ENCODE measurements around the gene TNRC18.
"Not testable (repeated sequence)": the region's sequence is repeated elsewhere in the genome, so short reads cannot be mapped to it uniquely, and the experiment has no call there.

TNRC18 gene

GRCh38 chr7:5345671-5346070, 78.0 kb downstream of the TNRC18 start:
- no peak for DNase-seq

DNA sequence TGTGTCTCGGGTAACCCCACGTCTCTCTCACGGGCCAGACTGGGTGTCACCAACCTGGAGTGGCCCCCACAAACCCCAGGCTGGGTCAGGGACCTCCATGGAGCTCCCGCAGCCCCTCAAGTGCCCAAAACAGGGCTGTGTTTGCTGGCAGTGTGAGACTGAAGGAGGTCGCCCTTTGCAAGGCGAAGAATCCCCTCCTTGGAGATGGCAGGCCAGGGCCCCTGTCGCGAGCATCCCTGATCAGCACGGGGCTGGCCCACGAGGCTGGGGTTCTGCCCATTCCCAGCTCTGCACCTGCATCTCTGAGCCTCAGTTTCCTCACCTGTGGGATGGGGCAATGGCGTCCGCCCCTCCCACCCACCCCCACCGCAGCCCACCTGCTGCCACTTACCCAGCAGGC, 78.5 kb downstream of the TNRC18 start:
- DNase-seq, result no peak

- DNase-seq, result no peak
Measured at GRCh38 chr7:5344342-5344741, 79.3 kb downstream of the TNRC18 start.

GRCh38 chr7:5343884-5344283, 79.8 kb downstream of the TNRC18 start:
- no peak for DNase-seq

- DNase-seq, result no peak
Measured at GRCh38 chr7:5342631-5343030, 81.0 kb downstream of the TNRC18 start.

DNA sequence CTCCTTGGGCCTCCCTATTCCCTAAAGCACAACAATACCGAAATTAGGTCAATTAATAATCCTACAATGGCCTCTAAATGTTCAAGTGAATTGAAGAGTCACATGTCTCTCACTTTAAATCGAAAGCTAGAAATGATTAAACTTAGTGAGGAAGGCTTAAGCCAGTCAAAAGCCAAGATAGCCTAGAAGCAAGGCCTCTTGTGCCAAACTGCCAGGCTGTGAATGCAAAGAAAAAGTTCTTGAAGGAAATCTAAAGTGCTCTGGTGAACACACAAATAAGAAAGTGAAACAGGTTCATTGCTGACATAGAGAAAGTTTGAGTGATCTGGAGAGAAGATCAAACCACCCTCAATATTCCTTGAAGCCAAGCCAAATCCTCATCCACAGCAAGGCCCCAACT, 83.7 kb downstream of the TNRC18 start:
- DNase-seq, result no peak

DNA sequence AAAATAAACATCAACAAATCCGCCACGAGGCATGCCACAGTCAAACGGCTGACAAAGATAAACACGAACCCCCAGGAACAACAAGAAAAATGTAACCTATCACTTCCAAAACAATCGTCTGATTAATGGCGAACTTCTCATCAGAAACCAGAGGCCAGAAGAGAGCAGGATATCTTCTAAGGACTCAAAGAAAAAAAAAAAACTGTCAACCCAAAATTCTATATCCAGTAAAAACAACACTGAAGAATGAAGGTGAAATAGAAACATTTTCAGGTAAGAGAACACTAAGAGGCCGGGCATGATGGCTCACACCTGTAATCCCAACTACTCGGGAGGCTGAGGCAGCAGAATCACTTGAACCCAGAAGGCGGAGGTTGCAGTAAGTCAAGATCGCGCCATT, 86.6 kb downstream of the TNRC18 start:
- DNase-seq, result no peak

- no peak for DNase-seq
Measured at GRCh38 chr7:5334671-5335070, 89.0 kb downstream of the TNRC18 start.

GRCh38 chr7:5333121-5334045, 90.3 kb downstream of the TNRC18 start:
- DNase-seq, result no peak

DNA sequence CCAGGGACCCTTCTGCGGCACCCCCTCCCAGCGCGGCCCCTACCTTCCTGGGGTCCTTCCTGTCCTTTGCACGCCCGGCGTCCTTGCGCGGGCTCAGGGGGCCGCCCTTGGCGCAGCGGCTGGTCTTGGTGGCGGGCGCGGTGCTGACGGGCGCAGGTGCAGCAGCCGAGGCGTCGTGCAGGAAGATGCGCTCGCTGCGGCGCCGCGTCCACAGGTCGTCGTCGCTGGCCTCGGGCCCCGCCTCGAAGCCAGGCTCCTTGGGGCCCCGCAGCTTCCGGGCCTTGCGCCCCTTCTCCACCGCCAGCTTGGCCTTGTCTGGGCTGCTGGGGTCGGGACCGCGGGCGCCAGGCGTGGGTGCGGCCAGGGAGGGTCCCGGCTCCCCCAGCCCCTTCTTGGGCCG, 91.1 kb downstream of the TNRC18 start:
- DNase-seq, result no peak

DNA sequence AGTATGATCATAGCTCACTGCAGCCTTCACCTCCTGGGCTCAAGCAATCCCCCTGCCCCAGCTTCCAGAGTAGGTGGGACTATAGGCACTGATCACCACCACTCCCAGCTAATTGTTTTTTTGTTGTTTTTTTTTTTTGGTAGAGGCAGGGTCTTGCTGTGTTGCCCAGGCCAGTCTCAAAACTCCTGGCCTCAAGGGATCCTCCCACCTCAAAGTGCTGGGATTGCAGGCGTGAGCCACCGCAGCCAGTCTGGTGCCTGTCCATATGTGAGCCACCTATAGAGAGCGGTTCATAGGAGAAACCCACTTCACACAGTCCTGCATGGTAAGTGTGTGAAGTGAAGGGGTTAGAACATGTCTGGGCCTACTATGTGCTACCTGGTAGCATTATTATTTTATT, 93.3 kb downstream of the TNRC18 start:
- DNase-seq, result no peak

GRCh38 chr7:5324961-5325360, 98.7 kb downstream of the TNRC18 start:
- no peak for DNase-seq

- DNase-seq, result not testable (repeated sequence)
Measured at GRCh38 chr7:5323800-5324781, 99.5 kb downstream of the TNRC18 start.

- no peak for DNase-seq
Measured at GRCh38 chr7:5322621-5323410, 100.8 kb downstream of the TNRC18 start.

GRCh38 chr7:5320802-5321396, 102.7 kb downstream of the TNRC18 start:
- DNase-seq, result no peak

DNA sequence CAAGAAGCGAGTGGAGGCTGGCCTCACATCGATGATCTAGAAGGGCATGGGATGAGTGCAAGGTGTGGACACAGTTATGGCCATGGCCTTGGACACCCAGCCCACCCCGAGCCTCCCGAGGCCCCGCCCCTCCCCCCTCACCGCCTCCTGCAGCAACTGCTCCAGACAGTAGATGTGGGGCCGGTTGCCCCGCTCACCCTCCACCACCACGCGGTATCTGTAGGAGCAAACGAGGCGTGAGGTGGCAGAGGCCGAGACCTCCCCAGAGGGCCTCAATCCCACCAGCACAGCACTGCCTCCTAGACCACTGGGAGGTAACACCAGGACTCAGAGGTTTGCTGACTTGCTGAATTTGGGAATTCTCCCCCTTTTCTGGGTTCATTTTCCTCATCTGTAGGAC, 103.2 kb downstream of the TNRC18 start:
- no peak for DNase-seq

GRCh38 chr7:5318613-5319012, 105.0 kb downstream of the TNRC18 start:
- not testable (repeated sequence) for DNase-seq

DNA sequence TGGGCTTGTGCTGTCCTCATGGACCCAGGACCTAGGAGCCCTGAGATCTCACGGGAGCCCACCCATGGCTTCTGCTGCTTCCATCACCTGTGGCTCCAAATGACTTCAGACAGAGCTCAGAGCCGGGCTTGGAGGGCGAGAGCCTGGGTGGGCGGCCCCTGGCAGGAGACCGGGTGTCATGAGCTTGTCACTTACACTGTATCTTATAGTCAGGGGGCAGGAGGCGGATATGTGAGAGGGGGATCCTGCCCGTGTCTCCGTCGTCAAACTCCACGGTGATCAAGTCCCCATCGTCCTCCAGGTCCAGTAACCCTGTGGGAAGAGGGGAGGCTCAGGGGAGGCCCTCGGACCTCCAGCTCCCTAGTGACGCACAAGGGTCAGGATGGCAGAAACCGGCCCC, 107.9 kb downstream of the TNRC18 start:
- no peak for DNase-seq

DNA sequence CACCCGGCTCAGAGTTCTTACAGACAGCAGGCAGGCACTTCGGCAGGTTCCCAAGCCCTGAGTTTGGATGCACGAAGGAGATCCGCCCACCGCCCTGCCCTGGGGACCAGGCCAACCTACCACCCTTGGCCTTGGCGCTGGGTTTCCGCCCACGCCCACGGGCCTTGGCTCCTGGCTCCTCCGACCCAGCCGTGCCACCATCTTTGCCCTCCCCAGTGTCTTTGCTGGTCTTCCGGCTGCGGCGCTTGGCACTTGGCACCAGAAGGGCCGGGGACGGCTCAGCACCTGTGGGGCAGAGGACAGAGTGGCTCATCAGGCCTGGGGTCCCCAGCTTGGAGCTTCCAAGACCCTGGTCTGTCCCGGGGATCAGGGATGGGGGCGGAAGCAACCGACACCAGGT, 108.8 kb downstream of the TNRC18 start:
- DNase-seq, result no peak

DNA sequence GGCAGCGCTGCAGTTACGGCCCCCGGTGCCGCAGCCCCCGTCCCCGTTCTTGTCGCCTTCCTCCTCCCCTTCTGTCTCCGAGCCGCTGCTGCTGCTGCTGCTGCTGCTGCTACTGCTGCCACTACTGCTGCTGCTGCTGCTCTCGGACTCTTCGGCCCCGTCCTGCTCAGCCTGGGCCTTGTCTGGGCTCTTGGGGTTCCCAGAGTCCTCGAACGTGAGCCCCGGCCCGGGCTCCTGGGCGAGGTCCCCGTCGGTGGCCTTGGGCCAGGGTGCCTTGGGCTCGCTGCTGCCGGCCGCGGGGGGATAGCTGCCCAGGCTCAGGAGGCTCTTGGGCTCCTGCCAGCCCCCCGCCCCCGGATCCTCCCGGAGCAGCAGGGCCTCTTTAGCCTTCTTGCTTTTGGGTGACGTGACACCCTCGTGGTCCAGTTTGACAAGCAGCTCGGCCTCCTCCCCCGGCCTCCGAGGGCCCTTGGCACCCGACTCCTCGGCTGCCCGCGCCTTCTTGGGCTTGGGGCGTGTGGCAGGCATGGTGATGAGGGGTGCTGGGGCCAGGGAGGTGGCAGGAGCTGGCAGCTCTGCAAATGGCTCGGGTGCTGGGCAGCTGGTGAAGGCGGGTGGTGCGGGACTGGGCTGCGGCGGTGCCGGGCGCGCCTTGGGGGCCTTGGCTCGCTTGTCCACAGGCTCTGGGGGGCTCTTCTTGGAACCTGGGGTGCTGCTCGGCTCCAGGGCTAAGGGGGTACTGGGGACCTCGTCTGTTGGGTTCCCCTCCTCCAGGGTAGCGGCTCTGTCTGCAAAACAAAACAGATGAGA, 110.4 kb downstream of the TNRC18 start:
- DNase-seq, result not testable (repeated sequence)

DNA sequence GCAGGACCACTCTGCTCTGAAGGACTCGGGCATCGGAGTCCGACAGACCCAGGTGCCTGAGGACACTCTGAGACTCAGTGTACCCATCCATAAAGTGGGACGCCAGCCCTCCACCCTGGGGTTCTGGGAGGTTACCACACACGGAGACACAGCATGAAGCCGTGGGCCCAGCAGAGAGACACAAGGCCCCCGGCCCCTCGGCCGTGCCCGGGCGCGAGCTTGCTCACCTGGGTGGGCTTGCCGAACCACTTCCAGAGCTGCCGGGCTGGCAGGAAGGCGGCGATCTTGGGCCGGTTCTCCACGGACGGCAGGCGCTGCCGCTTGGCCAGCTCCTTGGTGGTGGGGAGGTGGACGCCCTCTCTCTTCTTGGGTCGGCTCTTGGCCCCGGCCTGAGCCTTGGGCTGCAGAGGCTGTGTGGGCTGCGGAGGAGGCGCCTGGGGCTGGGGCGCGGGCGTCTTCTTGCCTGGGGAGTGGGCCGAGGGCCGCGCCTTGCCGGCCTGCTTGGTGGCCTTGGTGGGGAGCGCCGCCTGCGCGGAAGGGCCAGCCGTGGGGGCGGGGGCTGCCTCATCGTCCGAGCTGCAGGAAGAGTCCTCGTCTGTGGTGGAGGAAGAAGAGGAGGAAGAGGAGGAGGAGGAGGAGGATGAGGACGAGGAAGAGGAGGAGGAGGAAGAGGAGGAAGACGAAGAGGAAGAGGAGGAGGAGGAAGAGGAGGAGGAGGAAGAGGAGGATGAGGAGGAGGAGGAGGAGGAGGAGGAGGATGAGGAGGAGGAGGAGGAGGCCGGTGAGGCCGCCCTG, 111.2 kb downstream of the TNRC18 start:
- DNase-seq, result not testable (repeated sequence)

Data from NK-92 treated with Interleukin-12 subunit alpha and Interleukin-12 subunit beta, amount 100 ng/mL, for 24 hours (cell line).